HK-2 (cell line): Measurements from ENCODE around the gene KCNE2.
"Not testable (repeated sequence)": the region's sequence is repeated elsewhere in the genome, so short reads cannot be mapped to it uniquely, and the experiment has no call there.

Source experiments
- DNase-seq: peaks from one replicate; pipeline ENCODE4 v3.0.0-alpha.2; 2018; ENCODE audit not compliant: unreplicated experiment

Gene KCNE2

DNA sequence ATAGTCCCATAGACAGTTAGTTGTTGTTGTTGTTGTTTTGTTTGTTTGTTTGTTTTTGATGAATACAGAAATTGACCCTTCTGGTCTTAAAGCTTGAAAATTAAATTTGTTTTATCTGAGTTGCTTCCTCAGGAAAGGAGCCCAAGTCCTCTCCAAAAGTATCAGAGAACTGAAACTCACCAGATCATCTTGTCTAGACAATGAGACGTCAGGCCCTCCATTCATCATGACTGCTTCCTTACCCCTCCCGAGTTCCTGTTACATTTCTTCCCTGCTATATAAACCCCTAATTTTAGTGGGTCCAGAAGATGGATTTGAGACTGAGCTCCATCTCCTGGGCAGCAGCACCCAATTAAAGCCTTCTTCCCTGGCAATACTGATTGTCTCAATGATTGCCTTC lies 42.9 kb downstream of the KCNE2 start:
- DNase-seq: not testable (repeated sequence)

DNA sequence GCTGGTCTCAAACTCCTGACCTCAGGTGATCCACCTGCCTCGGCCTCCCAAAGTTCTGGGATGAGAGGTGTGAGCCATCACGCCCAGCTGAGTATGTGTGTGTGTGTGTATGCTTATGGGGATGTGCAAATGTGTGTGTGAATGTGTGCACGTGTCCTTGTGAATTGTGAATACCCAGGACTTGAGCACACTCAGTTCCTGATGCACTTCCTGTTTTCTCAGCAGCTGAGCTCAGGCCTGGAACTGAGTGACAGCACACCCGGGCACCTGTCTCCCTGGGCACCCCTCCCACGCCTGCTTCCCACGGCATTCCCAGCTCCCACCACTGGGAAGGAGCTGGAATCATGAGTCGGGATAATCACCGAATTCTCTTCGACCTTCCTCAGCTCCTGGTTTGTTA lies 43.5 kb downstream of the KCNE2 start:
- not testable (repeated sequence) for DNase-seq

- DNase-seq: not testable (repeated sequence)
Observed at GRCh38 chr21:34417448-34418077, 53.8 kb downstream of the KCNE2 start.
